Activated CD4-positive, alpha-beta T cell treated with anti-CD3 and anti-CD28 coated beads for 4 hours (primary cell): ENCODE data around the gene CACNB4.

Experiments used
- DNase-seq, 2 donors: peaks; one replicate each; pipeline ENCODE4 v3.0.0-alpha.2; 2020

CACNB4 gene

DNA sequence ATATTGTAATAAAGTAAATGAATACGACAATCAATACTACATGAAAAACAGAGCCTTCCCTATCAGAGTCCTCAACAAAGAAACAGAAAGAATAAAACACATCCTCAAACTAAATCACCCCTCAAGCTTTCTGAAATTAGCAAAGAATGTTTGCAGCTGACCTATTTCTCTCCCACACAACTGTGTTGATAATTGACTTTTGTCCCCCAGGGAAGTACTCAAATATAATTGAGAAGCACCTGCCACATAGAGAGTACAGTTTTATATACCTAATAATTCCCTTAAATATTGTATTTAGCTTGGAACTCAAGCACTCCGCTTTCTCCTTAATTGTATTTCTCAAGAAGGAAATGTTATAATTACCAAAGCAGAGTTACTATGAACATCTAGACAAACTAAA, 12.6 kb downstream of the CACNB4 start:
- DNase-seq, result no peak

DNA sequence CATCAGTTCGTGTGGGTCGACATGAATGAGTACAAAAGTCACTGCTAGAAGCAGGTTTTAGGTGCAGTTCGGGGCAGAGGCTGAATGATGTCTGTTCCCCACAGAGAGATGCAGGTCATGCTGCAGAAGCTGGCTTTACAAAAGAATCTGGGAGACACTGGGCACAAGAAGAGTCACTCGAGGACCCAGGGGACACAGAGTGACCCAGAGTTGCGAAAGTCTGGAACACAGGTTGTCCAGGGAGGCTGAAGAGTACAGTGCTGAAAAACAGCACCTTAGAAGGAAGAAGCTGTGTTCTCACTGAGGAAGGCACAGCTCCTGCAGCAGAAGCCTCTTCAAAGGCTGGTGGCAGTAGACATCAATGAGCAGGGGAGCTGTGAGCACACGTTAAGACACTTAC, 14.8 kb downstream of the CACNB4 start:
- DNase-seq, result no peak

DNA sequence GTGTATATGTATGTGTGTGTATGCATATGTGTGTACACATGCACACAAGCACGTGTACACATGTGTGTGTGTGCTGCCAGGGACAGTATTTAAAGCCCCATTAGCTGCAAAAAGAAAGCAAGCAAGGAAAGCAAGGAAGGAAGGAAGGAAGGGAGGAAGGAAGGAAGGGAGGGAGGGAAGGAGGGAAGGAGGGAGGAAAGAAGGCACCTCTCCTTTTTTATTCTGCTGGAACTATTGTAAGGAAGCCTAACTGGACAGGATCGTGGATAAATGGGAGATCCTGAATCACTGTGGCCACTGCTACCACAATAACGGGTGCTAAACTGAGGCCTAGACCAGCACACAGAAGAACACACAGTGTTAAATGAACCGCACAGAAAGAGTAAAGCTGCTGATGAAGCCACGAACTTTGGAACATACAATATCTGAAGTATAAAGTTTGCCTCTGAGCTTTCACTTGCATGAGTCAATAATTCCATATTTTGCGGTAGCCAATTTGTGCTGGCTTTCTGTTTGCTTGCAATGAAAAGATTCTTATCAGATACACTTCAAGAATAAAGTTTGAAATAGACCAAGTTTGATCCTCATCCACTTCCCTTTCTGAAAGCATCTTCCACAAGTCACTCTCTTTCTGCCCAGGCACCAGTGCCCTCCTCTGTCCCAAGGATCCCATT, 15.5 kb downstream of the CACNB4 start:
- DNase-seq, result no peak

DNA sequence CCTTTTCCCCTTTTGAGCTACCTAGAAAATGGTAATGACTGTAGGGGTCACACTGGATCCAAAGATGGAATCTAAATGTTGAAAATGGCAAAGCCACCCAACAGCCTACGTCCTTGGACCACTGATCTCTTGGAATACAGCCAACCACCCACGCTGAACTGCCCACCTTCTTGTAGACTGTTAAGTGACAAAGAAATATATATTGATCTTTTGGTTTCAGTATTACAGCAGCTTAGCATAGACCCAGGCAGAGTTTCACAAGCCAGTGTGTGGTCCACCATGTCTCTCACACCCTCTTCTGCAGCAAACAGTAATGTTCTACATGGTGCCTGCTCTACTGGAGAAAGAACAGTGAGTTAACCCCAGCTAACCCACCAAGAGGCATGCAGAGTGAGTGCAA, 20.2 kb downstream of the CACNB4 start:
- DNase-seq, result no peak

DNA sequence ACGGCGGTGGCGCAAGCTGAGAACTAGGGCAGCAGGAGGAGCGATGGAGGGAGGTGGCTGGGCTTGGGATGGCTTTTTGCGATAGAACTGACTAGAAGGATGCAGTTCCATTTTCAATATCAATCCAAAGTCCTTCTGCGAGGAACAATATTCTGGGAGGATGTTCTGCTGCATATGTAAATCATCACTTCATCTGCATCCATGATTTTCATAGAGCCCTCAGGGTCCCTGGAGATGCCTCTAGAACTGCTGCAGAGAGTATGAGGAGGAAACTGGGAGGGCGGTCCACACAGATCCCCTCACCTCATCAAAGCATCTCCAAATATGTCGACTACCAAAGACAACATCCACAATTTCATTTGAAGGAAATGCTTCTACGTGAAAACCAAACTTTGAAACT, 20.8 kb downstream of the CACNB4 start:
- no peak for DNase-seq

DNA sequence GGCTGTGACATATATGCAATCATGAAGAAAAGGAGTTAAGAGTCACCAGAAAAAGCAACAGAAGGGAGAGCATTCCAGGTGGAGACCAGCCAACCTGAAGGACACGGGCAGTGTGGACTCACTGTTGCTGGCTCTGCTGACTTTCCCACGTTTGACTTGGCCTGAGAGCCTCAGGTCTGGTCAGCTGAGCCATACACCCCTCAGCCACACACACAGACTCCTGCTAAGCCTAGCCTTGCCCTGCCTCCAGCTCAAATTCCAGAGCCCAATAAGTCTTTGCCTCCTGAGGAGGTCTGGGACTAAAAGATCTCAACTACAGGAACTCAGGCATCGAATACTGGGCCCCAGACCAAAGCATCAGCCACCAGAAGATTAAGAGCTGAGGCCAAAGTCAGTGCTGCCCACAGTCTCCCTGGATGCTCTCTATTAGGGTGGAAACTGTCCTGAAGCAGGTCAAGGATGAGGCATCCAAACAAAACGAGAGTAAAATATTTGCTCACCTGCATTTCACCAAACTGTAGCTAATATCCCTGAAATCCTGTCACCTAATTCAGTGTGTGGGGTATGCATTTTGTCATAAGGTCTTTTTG, 23.3 kb downstream of the CACNB4 start:
- no peak for DNase-seq

DNA sequence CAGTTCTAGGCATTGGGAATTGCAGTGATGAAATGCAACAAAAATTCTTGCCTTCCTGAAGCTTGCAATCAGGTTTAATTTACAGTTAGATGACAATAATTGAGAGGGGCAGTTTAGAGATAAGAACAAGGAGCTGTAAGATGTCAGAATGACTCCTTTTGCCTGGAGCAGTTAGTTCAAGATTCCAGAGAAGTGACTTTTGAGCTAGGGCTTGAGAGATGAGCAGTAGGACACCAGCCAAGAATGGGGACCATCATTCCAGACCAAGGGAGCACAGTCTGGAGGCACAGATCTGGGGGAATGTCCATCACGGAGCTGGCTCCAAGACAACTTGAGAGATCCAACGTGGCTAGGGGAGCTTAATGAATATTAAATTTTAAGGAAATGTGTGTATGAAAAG, 26.8 kb downstream of the CACNB4 start:
- no peak for DNase-seq

DNA sequence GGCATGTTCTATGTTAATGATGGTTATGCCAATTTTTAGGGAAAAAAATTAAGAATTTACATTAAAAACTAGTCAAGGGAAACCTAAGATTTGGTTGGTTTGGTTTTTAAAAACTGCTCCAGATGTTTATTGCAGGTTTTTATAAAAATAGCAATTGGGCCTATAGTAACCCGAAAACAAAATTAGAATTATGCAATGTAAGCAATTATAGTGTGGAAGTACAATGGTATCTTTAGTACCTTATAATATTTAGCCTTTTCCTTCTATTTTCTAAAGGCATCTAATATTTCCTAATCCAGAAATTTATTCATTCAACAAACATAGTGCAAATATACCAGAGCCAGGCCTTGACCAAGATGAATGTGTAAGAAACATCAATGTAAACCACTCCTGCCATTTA, 27.3 kb downstream of the CACNB4 start:
- DNase-seq, result no peak

DNA sequence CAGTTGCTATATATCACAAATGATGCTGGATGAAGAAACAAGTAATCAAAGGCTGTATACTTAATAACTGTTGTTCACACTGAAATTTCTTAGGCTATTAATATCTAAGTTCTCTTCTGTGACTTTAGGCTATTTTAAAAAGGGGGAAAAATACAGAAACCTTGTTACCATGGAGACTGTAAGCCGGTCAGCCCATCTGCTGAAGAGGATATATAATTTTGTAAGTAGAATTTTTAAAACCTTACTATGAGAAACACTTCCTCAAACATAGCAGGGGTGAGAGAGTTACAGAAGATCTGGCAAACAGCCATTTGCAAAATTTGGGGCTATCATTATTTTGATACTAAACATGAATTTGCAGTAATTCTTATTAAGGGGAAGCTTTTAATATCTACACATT, 27.8 kb downstream of the CACNB4 start:
- no peak for DNase-seq

DNA sequence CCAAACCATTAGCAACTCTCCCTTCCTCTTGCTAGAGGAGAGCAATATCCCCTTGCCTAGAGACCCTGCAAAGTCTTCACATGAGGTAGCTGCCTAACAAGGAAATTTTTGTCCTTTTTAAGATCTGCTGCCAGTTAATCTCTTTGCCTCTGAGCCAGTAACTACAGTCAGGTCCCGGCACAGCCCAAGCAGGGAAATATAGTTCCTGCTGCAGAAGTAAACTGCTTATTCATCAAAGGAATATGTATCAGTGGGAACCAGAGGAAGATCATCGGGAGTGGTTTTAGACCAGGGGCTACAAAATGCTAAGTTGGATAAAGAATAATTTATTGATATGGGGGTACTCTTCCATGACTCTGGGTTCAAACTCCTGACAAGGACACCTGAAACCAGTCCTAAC, 30.6 kb downstream of the CACNB4 start:
- DNase-seq, result no peak

DNA sequence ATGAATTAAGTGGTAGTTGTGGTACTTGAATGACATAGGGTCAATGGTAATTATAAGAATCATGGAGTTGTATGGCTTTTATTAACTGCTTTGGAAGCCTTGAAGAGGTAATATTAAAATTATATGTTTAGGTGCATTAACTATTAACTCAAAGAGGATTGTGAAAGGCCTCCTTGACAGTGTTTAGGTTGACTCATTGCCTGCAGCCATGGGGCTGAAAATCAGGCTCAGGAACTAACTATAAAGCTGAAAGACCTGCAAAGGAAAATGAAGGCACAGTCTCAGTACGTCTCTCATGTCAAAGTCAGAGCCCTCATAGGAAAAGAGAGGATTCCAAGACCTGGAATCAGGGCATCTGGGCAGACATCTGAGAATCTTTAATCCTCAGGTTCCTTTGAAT, 31.0 kb downstream of the CACNB4 start:
- DNase-seq, result no peak

DNA sequence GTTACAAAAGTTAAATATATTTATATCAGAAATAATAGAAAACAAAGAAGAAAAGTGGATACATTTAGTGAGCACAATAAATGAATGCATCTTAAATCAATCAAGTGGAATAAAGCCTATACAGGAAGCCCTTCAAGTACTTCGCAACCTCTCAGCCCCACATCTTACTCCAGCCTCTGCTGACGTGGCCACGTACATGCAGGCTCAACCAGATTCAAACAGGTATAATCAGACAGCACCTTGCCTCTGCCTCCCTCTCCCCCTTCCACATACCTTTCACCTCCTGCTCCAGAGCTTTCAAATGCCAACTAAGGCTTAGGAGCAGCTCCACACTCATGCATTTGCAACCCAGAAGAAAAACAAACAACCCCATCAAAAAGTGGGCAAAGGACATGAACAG, 32.9 kb downstream of the CACNB4 start:
- DNase-seq, result no peak

DNA sequence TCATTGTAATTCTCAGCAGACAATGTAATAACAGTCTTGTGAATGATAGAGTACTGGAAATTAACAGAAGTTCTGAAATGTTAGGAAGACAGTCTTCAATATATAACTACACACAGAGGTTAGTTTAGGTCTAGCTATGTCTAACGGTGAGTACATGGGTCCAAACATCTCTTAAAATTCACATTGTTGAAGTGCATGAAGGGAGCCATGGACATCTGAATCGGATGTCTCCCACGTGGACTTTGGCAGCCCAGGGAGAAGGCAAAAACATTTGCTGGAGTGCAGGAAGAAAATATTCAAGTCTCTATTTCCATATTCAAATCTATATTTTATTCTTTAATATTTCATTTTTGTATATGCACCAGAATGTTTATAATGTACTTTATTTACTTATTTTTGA, 34.8 kb downstream of the CACNB4 start:
- DNase-seq, result no peak

DNA sequence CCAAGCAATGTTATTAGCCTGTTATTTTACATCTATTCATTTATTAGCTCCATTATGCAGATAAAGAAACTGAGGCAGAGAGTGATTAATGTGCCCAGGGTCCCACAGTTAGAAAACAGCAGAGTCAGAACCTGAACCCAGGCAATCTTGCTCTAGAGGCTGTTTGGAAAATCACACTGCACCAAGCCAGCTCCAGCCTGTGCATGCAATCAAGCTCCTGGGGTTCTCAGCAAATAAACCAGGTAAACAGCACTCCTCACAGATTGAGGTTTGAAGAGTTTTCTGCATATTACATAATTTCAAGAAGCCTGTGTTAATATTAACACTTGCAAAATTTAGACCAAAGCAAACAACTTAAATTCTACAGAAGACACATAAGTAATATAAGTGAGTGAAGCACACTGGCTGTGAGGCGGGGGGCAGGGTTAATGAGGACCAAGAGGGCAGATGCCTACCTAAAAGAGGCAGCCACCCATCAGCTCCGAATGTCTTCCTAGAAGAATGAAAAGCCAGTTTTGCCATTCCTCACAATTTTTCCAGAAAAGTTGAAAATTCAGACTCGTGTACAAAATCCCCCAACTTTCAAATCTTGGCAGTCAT, 35.4 kb downstream of the CACNB4 start:
- no peak for DNase-seq

DNA sequence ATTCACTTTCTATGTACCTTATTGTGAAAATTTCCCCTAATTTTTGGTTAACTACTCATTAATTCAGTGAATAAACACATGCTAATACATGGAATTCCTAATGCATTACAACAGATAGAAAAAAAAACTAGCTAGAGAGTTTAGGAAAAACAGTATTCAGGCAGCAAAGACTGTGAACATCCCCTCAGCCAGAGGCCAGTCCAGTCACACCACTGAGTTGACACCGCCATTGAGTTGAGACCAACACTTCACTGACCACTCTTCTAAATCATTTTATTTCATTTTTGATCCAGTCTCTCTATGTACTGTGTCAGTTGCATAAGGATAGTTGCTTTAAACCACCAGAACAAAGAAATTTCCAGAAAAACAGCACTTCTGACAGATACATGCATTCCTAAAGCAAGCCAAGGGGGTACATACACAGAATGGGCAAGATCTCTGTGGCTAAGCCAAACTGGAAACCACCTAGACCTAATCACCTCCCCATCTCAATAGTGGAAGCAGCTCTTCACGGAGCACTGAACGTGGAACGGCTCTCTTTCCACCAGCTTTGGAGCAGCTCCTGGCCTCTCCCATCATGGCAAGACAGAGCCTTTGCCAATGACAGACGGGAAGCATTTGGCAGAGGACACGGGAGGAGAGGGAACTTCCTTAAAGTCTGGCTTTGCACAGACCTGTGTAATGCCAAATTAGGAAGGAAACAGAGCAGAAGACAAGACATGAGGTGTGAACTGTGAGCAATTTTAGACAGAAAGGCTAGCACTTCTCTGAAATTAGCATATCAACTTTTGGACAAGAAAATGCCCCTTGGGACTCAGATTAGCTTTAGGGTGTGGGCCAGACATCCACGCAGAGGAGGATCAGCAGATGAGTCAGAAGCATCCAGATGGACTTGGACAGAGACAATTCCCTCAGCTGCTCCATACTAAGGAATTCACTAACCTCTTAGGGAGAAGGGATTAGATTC, 36.4 kb downstream of the CACNB4 start:
- DNase-seq, result no peak

DNA sequence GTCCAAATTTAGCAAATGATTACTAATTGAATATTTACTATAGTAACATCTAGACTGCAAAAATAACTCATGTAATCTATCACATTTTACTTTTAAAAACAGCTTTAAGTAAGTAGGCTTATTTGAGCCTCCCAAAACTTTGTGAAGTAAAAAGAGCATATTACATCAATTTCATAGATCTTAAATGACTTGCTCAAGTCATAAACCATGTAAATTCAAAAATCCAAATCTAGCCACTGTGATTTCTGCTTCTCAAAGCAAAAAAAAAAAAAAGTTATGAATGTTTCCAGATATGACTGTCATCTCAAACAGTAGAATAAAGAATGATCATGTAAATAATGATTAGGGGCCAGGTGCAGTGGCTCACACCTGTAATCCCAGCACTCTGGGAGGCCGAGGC, 37.5 kb downstream of the CACNB4 start:
- no peak for DNase-seq

DNA sequence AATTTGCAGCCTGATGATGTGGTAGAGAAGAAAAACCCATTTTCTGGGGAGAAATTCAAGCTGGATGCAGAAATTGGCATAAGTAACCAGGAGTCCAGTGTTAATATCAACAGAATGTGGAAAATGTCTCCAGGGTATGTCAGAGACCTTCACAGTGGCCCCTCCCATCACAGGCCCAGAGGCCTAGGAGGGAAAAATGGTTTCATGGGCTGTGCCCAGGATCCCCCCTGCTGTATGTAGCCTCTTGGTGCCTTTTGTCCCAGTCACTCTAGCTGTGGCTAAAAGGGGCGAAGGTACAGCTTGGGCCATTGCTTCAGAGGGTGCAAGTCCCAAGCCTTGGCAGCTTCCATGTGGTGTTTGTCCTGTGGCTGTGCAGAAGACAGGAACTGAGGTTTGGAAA, 40.2 kb downstream of the CACNB4 start:
- no peak for DNase-seq

DNA sequence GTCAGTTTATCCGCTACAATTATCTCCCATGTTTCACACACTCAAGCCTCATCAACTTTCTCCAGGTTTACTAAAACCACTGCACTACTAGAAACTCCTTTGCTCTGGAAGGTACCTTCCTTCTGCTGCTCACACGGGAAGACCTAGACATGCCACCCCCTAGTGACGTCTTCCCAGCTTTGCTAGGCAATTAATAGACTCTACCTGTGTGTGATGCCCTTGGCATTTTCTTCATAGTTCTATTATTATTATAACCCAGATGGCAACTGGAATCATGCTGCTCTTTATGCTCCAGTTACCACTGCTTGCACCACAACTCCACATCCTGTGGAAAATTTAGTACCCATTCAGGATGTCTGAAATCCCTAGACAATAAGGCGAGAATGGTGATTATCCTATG, 42.4 kb downstream of the CACNB4 start:
- no peak for DNase-seq

DNA sequence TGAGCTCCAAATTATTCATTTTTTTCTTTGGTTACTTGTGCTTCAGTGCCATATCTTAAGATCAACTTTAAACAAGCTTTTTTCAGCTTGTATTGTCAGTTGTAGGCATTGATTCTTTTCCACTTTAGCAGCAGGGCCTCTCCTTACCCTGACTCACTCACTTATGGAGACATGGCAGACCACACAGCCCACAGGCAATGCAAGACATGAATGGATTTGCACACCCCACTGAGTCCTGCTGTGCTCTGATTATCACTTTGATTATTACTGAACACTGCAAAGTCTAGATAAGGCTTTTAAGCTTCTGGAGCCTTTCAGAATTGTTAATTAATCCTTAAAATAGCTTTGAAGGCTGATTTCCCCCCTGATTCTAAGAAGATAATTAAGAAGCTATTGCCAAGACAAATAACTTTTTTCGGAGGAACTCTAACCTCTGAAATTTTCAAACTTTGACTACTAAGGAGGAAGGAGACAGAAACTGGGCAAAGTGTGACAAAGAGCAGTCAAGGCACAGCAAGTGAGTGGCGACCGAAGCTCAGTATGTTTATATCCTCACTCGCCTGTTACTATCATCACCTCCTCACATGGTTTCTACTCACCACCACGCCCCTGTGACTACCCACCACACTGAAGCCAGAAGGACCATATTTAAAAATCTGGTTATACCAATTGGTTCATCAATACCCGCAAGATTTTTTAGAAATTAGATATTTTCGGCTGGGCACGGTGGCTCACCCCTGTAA, 43.3 kb downstream of the CACNB4 start:
- no peak for DNase-seq

DNA sequence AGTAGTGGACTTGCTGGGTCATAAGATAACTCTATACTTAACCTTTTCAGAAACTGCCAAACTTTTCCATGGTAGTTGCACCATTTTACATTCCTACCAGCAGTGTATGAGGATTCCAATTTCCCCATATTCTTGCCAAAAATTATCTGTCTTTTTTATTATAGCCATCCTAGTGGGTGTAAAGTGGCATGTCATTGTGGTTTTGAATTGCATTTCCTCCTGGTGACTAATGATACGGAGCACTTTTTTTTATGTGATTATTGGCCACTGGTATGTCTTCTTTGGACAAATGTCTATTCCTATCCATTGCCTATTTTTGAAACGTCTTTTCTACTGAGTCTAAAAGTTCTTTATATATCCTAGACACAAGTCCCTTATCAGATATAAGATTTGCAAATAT, 44.3 kb downstream of the CACNB4 start:
- DNase-seq, result no peak

DNA sequence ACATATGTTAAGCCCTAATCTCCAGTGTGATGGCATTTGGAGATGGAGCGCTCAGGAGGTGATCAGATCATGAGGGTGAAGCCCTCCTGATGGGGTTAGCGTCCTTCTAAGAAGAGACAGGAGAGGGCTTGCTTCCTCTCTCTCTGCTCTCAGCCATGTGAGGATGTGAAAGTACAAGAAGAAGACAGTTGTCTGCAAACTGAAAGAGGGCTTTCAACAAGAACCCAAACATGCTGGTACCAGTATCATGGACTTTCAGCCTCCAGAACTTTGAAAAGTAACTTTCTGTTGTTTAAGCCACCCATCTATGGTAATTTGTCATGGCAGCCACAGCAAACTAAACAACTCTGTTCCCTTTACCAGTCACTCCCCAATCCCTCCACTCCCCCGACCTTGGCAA, 47.4 kb downstream of the CACNB4 start:
- no peak for DNase-seq

DNA sequence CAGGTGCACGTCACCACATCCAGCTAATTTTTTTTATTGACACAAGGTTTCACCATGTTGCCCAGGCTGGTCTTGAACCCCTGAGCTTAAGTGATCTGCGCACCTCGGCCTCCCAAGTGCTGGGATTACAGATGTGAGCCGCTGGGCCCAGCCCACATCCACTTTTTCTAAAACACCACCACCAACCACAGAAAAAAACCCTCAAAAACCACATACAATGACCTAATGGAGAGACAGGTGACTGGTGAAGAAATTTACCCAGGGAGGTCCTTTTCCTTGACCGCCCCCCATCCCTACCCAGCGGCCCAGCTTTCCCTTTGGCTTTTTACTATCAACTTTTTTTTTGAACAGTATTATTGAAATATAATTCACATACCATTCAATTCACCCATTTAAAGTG, 47.9 kb downstream of the CACNB4 start:
- DNase-seq, result no peak

DNA sequence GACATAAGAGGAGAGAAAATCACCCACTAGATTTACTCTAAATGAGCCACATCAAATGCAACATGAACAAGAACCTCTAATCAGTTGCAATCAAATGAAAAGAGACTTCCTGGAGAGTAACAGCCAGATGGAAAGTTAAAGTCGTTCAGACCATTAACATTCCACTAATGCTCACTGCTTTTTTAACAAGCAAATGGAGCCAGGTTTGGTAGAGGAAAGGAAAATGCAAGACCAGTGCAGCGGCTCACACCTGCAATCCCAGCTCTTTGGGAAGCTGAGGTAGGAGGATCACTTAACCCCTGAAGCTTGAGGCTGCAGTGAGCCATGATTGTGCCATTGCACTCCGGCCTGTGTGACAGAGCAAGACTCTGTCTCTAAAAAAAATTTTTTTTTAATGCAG, 48.5 kb downstream of the CACNB4 start:
- no peak for DNase-seq
